ENCODE results near the gene ZSCAN12. TPM values are rescaled to one million over a fixed set of nuclear protein-coding genes. Genes with fewer than 3 reads are reported as not detected.

ZSCAN12 gene
- total RNA-seq, 3 donors from 2014 or later, result 4.3 to 6.9 (median 5.0) TPM

GRCh38 chr6:28343898-28344677, 55.5 kb downstream of the ZSCAN12 start:
- Histone ChIP-seq H3K4me1 (ENCODE audit: low read depth) (no peaks in the 10 kb centered on the region), H3K4me3 (no peak overlapping the region), H3K9me3 (no peaks in the 10 kb centered on the region), H3K36me3 (ENCODE audit: low read depth) (no peaks in the 10 kb centered on the region)
- intact Hi-C loops (cut with DNase I, micrococcal nuclease), result no loop called here
- DNase-seq (no peak), ATAC-seq (no peak)
- TF ChIP-seq CTCF (IDR thresholded peaks at IDR 0.05), result no peak

GRCh38 chr6:28340310-28341095, 59.0 kb downstream of the ZSCAN12 start:
- Histone ChIP-seq H3K4me3 (no peak overlapping the region), H3K4me1 (ENCODE audit: low read depth) (peaks cover 9% of the 10 kb centered on the region), H3K9me3 (no peaks in the 10 kb centered on the region), H3K36me3 (ENCODE audit: low read depth) (no peaks in the 10 kb centered on the region)
- intact Hi-C loops (cut with DNase I, micrococcal nuclease), result no loop called here
- no peak for TF ChIP-seq CTCF (IDR thresholded peaks at IDR 0.05)
- ATAC-seq (no peak), DNase-seq (no peak)

GRCh38 chr6:28337121-28337520, 62.4 kb downstream of the ZSCAN12 start:
- Histone ChIP-seq H3K4me3 (no peak overlapping the region), H3K9me3 (no peaks in the 10 kb centered on the region), H3K36me3 (ENCODE audit: low read depth) (no peaks in the 10 kb centered on the region), H3K4me1 (ENCODE audit: low read depth) (peaks cover 18% of the 10 kb centered on the region)
- intact Hi-C loops (cut with DNase I, micrococcal nuclease), result no loop called here
- no peak for TF ChIP-seq CTCF (IDR thresholded peaks at IDR 0.05)
- ATAC-seq (no peak), DNase-seq (no peak)

GRCh38 chr6:28336284-28337120, 63.0 kb downstream of the ZSCAN12 start:
- intact Hi-C loops (cut with DNase I, micrococcal nuclease), result no loop called here

More at GRCh38 chr6:28336284-28337120, 63.0 kb downstream of the ZSCAN12 start:
- peak overlapping the region; percentile 56 for H3K4me3 ChIP-seq
- no peaks in the 10 kb centered on the region for H3K9me3 ChIP-seq
- ATAC-seq, result peak; percentile 61
- DNase-seq, result peak in 2 of 3 donors; percentile 27 to 59
- H3K36me3 ChIP-seq (ENCODE audit: low read depth), result no peaks in the 10 kb centered on the region
- TF ChIP-seq CTCF (IDR thresholded peaks at IDR 0.05), result no peak
- peaks cover 18% of the 10 kb centered on the region for H3K4me1 ChIP-seq (ENCODE audit: low read depth)
